Measurements from ENCODE around the gene CCL19.

CCL19 gene

GRCh38 chr9:34712140-34712539, 21.1 kb upstream of the CCL19 start:
- H3K27me3 ChIP-seq (ENCODE audit: insufficient read depth, low read length, poor library complexity, severe bottlenecking) = no peaks in the 10 kb centered on the region
- H2AFZ ChIP-seq (ENCODE audit: low read length) = no peak overlapping the region
- H3K4me2 ChIP-seq (ENCODE audit: low read depth, low read length, poor library complexity, severe bottlenecking) = no peak overlapping the region
- no peaks in the 10 kb centered on the region for H3K79me2 ChIP-seq (ENCODE audit: insufficient read depth, low read length)
- no peaks in the 10 kb centered on the region for H3K9me3 ChIP-seq (ENCODE audit: insufficient read depth, low read depth, low read length)
- no peaks in the 10 kb centered on the region for H3F3A ChIP-seq (ENCODE audit: low read depth)
- H3K9ac ChIP-seq (ENCODE audit: low read depth, low read length, poor library complexity, severe bottlenecking) = no peak overlapping the region
- TF ChIP-seq, protein P1, sequence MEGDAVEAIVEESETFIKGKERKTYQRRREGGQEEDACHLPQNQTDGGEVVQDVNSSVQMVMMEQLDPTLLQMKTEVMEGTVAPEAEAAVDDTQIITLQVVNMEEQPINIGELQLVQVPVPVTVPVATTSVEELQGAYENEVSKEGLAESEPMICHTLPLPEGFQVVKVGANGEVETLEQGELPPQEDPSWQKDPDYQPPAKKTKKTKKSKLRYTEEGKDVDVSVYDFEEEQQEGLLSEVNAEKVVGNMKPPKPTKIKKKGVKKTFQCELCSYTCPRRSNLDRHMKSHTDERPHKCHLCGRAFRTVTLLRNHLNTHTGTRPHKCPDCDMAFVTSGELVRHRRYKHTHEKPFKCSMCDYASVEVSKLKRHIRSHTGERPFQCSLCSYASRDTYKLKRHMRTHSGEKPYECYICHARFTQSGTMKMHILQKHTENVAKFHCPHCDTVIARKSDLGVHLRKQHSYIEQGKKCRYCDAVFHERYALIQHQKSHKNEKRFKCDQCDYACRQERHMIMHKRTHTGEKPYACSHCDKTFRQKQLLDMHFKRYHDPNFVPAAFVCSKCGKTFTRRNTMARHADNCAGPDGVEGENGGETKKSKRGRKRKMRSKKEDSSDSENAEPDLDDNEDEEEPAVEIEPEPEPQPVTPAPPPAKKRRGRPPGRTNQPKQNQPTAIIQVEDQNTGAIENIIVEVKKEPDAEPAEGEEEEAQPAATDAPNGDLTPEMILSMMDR (conservative IDR thresholded peaks at IDR 0.05; ENCODE audit: low read length) = no peak
- no peak for TF ChIP-seq EZH2phosphoT487 (IDR thresholded peaks at IDR 0.05; ENCODE audit: borderline replicate concordance)
- no peaks in the 10 kb centered on the region for H3K9me2 ChIP-seq (replicated peaks; ENCODE audit: low read depth, low read length)
- H3K36me3 ChIP-seq (ENCODE audit: insufficient read depth, low read length) = no peaks in the 10 kb centered on the region
- H4K20me1 ChIP-seq (ENCODE audit: insufficient read depth, low read length, poor library complexity, severe bottlenecking) = no peaks in the 10 kb centered on the region
- H3K4me3 ChIP-seq (ENCODE audit: low read length, poor library complexity, severe bottlenecking) = no peak overlapping the region
- no peaks in the 10 kb centered on the region for H3K4me1 ChIP-seq (ENCODE audit: insufficient read depth, low read length, poor library complexity, severe bottlenecking)

DNA sequence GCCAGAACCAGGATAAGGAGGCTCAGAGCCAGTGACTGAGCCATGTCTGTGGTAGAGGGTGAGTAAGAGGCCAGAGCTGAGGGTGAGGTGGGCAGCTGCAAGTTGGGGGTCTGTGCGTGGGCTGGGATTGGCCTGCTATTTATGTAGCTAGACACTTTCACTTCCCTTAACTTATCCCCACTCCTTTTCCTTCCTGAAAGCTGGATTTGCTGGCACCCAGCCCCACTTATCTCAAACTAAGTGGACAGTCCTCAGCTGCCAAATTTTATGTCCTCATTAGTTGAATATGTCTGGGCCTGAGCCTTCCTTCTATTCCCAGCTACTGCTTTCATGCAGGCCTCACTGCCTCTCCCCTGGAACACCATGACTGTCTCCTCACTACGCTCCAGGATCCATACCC, 18.9 kb upstream of the CCL19 start, which contains the start of gene CCL21:
CCL21 (minus strand) TSS at position 114 of the 400 bp plus-strand sequence; CDS start at position 44, 70 bp downstream.
- Histone ChIP-seq H3K9me2 (replicated peaks; ENCODE audit: low read depth, low read length) (no peaks in the 10 kb centered on the region), H3K4me1 (ENCODE audit: insufficient read depth, low read length, poor library complexity, severe bottlenecking) (no peaks in the 10 kb centered on the region)
- TF ChIP-seq EZH2phosphoT487 (IDR thresholded peaks at IDR 0.05; ENCODE audit: borderline replicate concordance) = no peak
- TF ChIP-seq, protein P1 (conservative IDR thresholded peaks at IDR 0.05; ENCODE audit: low read length) = no peak

GRCh38 chr9:34709196-34709978, 18.3 kb upstream of the CCL19 start:
- Histone ChIP-seq H3K9me2 (replicated peaks; ENCODE audit: low read depth, low read length) (no peaks in the 10 kb centered on the region), H3K4me3 (ENCODE audit: low read length, poor library complexity, severe bottlenecking) (no peak overlapping the region), H4K20me1 (ENCODE audit: insufficient read depth, low read length, poor library complexity, severe bottlenecking) (no peaks in the 10 kb centered on the region), H3K36me3 (ENCODE audit: insufficient read depth, low read length) (no peaks in the 10 kb centered on the region), H3K9me3 (ENCODE audit: insufficient read depth, low read depth, low read length) (no peaks in the 10 kb centered on the region), H2AFZ (ENCODE audit: low read length) (no peak overlapping the region), H3K4me1 (ENCODE audit: insufficient read depth, low read length, poor library complexity, severe bottlenecking) (no peaks in the 10 kb centered on the region), H3K4me2 (ENCODE audit: low read depth, low read length, poor library complexity, severe bottlenecking) (no peak overlapping the region), H3K27me3 (ENCODE audit: insufficient read depth, low read length, poor library complexity, severe bottlenecking) (no peaks in the 10 kb centered on the region), H3K9ac (ENCODE audit: low read depth, low read length, poor library complexity, severe bottlenecking) (no peak overlapping the region), H3F3A (ENCODE audit: low read depth) (no peaks in the 10 kb centered on the region), H3K79me2 (ENCODE audit: insufficient read depth, low read length) (no peaks in the 10 kb centered on the region)
- no peak for TF ChIP-seq EZH2phosphoT487 (IDR thresholded peaks at IDR 0.05; ENCODE audit: borderline replicate concordance)
- TF ChIP-seq, protein P1 (conservative IDR thresholded peaks at IDR 0.05; ENCODE audit: low read length) = no peak

More for the DNA sequence above, 18.9 kb upstream of the CCL19 start, which contains the start of gene CCL21:
- Histone ChIP-seq H3K79me2 (ENCODE audit: insufficient read depth, low read length) (no peaks in the 10 kb centered on the region), H3K9ac (ENCODE audit: low read depth, low read length, poor library complexity, severe bottlenecking) (no peak within 1 kb of the TSS), H3K4me2 (ENCODE audit: low read depth, low read length, poor library complexity, severe bottlenecking) (no peak within 1 kb of the TSS), H3F3A (ENCODE audit: low read depth) (no peaks in the 10 kb centered on the region), H4K20me1 (ENCODE audit: insufficient read depth, low read length, poor library complexity, severe bottlenecking) (no peaks in the 10 kb centered on the region), H3K36me3 (ENCODE audit: insufficient read depth, low read length) (no peaks in the 10 kb centered on the region), H3K27me3 (ENCODE audit: insufficient read depth, low read length, poor library complexity, severe bottlenecking) (no peaks in the 10 kb centered on the region), H3K4me3 (ENCODE audit: low read length, poor library complexity, severe bottlenecking) (no peak within 1 kb of the TSS), H3K9me3 (ENCODE audit: insufficient read depth, low read depth, low read length) (no peaks in the 10 kb centered on the region), H2AFZ (ENCODE audit: low read length) (no peak within 1 kb of the TSS)

All from Loucy (cell line).